Mesothelial cell of epicardium (in vitro differentiated cells): ENCODE measurements around the gene RNU1-2. TPM values are rescaled to one million over a fixed set of nuclear protein-coding genes. Genes with fewer than 3 reads are reported as not detected.
"Not testable (repeated sequence)": the region's sequence is repeated elsewhere in the genome, so short reads cannot be mapped to it uniquely, and the experiment has no call there.

Experiments
- DNase-seq, 2 experiments: peaks; one replicate each; pipeline ENCODE4 v3.0.0; 2021; ENCODE audit warnings: low spot score in 2 of 2; ENCODE audit not compliant: unreplicated experiment in 2 of 2
- H3K27ac Mint-ChIP-seq: 2 replicates; pipeline ENCODE4 v1.8.0; 2021; ENCODE audit warnings: mixed read lengths
- H3K27me3 Mint-ChIP-seq: 2 replicates; pipeline ENCODE4 v1.8.0; 2021; ENCODE audit warnings: low read depth, mixed read lengths
- H3K36me3 Mint-ChIP-seq: 2 replicates; pipeline ENCODE4 v1.8.0; 2021; ENCODE audit warnings: mixed read lengths
- H3K4me1 Mint-ChIP-seq: 2 replicates; pipeline ENCODE4 v1.8.0; 2021; ENCODE audit warnings: mixed read lengths
- H3K4me3 Mint-ChIP-seq: 2 replicates; pipeline ENCODE4 v1.8.0; 2021; ENCODE audit warnings: mild to moderate bottlenecking, moderate library complexity, mixed read lengths
- H3K9me3 Mint-ChIP-seq: 2 replicates; pipeline ENCODE4 v1.8.0; 2021; ENCODE audit warnings: mixed read lengths
- total RNA-seq: library from RNA; stranded (reverse); gene quantifications from 3 replicates; pipeline ENCODE4 v1.2.1, GENCODE V29; 2021

Gene RNU1-2
- 3,774 to 3,945 TPM (median 3,937 TPM) in 3 replicates for total RNA-seq

DNA sequence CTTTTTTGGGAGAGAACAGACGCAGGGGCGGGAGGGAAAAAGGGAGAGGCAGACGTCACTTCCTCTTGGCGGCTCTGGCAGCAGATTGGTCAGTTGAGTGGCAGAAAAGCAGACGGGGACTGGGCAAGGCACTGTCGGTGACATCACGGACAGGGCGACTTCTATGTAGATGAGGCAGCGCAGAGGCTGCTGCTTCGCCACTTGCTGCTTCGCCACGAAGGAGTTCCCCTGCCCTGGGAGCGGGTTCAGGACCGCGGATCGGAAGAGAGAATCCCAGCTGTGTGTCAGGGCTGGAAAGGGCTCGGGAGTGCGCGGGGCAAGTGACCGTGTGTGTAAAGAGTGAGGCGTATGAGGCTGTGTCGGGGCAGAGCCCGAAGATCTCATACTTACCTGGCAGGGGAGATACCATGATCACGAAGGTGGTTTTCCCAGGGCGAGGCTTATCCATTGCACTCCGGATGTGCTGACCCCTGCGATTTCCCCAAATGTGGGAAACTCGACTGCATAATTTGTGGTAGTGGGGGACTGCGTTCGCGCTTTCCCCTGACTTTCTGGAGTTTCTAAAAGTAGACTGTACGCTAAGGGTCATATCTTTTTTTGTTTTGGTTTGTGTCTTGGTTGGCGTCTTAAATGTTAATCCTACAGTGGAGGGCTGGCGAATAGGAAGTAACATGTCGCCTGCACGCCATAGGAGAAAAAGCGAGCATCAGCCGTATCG lies at the start of gene RNU1-2:
TSS of gene RNU1-2 (plus strand) at position 383 of the 718 bp plus-strand sequence.
- H3K27me3 Mint-ChIP-seq, H3K36me3 Mint-ChIP-seq, H3K9me3 Mint-ChIP-seq: not testable (repeated sequence)
- H3K4me3 Mint-ChIP-seq = peak within 1 kb of the TSS; percentile 74
- H3K27ac Mint-ChIP-seq = peak within 1 kb of the TSS; percentile 100
- peaks cover 27% of the 10 kb centered on the region for H3K4me1 Mint-ChIP-seq
- DNase-seq = peak; percentile 68 to 85

DNA sequence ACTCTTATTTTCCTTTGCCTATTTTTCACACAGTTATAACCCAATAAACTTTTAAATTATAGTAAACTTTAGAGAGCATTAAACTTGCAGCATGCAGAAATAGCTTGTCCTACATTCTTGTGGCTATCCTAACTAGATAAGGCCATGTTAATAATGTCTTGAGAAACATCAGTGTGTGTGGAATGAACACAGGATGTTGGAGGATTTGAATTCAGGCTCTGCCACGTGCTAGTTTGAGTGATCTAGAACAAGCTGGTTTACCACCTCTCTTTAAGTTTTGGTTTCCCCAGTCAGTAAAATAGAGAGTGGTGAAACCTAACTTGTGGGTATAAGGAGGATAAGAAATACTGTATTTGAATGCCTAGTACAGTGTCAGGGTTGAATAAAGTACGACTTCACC lies 39.6 kb upstream of the RNU1-2 start:
- not testable (repeated sequence) for H3K36me3 Mint-ChIP-seq, H3K27ac Mint-ChIP-seq, H3K4me3 Mint-ChIP-seq

DNA sequence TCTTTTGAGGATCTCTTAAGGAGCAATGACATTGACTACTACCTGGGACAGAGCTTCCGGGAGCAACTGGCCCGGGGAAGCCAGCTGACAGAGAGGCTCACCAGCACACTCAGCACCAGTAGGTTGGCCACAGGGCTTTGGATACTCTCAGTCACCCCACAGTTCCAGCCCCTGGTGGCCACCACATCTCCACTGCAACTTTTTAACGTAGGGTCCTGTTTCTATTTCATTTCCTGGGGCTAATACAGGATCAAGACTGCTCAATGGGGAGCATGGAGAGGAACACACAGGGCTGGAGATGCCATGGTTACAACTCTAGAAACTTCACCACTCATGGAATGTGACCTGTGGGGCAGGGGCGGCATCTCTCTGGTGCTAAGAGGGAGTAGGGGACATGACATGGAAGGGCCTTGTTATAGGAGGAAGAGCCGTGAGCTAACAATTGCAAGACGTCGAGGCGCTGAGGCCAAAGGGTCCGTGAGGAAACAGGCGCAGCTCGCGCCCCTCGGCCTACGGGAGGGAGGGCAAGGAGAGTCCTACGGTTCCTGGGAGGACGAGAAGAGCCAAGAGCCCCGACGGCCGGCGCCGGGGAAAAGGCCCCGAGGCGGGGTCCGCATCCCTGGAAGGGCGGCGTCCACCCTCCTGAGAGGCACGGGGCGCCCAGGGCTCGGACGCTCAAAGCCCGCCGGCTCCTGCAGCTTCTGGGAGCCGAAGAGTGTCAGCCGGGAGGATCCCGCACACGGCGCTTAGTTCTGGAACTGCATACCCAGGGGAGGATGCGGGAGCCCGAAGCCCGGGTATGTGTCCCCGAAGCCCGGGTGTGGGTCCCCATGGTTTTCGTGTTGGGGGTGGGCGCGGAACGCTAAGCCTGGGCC lies 36.4 kb upstream of the RNU1-2 start:
- H3K9me3 Mint-ChIP-seq, DNase-seq, H3K36me3 Mint-ChIP-seq, H3K4me1 Mint-ChIP-seq, H3K27ac Mint-ChIP-seq: not testable (repeated sequence)
- Mint-ChIP-seq H3K4me3 (peak overlapping the region; percentile 59), H3K27me3 (peaks cover 22% of the 10 kb centered on the region)

More for the DNA sequence above, 39.6 kb upstream of the RNU1-2 start:
- peaks cover 17% of the 10 kb centered on the region for H3K27me3 Mint-ChIP-seq
- not testable (repeated sequence) for H3K4me1 Mint-ChIP-seq, DNase-seq, H3K9me3 Mint-ChIP-seq

DNA sequence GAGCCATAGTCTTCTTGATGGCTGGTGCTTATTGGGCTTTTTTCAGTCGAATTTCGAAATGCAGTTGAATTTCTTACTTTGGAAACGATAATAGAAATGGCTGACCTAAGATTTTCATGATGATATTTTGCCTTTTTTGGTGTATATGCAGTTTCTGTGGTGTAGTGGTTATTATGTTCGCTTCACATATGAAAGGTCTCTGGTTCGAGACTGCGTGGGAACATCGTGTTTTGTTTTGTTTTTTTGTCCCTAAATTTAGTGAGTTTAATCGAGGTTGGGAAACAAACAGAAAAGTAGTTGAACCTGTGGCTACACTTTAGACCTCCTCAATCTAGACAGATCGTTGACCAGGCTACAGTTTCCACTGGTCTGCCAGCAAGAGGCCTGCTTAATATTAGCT lies 35.7 kb upstream of the RNU1-2 start:
- not testable (repeated sequence) for H3K27ac Mint-ChIP-seq, DNase-seq, H3K4me3 Mint-ChIP-seq, H3K4me1 Mint-ChIP-seq, H3K36me3 Mint-ChIP-seq, H3K9me3 Mint-ChIP-seq
- H3K27me3 Mint-ChIP-seq = peaks cover 22% of the 10 kb centered on the region

GRCh38 chr1:16861832-16862245 lies 33.9 kb upstream of the RNU1-2 start:
- DNase-seq = peak in 1 of 2 experiments; percentile 59
- not testable (repeated sequence) for H3K36me3 Mint-ChIP-seq, H3K9me3 Mint-ChIP-seq, H3K4me1 Mint-ChIP-seq, H3K27ac Mint-ChIP-seq, H3K4me3 Mint-ChIP-seq
- peaks cover 22% of the 10 kb centered on the region for H3K27me3 Mint-ChIP-seq

- H3K4me1 Mint-ChIP-seq, H3K9me3 Mint-ChIP-seq, DNase-seq, H3K27ac Mint-ChIP-seq, H3K4me3 Mint-ChIP-seq, H3K36me3 Mint-ChIP-seq: not testable (repeated sequence)
- peaks cover 22% of the 10 kb centered on the region for H3K27me3 Mint-ChIP-seq
Observed at GRCh38 chr1:16862415-16862814, 33.4 kb upstream of the RNU1-2 start.

GRCh38 chr1:16863024-16863423 lies 32.8 kb upstream of the RNU1-2 start:
- not testable (repeated sequence) for DNase-seq, H3K4me3 Mint-ChIP-seq, H3K9me3 Mint-ChIP-seq, H3K36me3 Mint-ChIP-seq, H3K27ac Mint-ChIP-seq, H3K4me1 Mint-ChIP-seq
- peaks cover 22% of the 10 kb centered on the region for H3K27me3 Mint-ChIP-seq

- H3K4me3 Mint-ChIP-seq, H3K4me1 Mint-ChIP-seq, H3K27ac Mint-ChIP-seq, H3K36me3 Mint-ChIP-seq, DNase-seq, H3K9me3 Mint-ChIP-seq: not testable (repeated sequence)
- peaks cover 12% of the 10 kb centered on the region for H3K27me3 Mint-ChIP-seq
Observed at GRCh38 chr1:16866926-16867707, 28.7 kb upstream of the RNU1-2 start.

GRCh38 chr1:16868787-16869186 lies 27.0 kb upstream of the RNU1-2 start:
- not testable (repeated sequence) for H3K27ac Mint-ChIP-seq, H3K9me3 Mint-ChIP-seq, DNase-seq, H3K4me3 Mint-ChIP-seq, H3K36me3 Mint-ChIP-seq
- Mint-ChIP-seq H3K27me3 (peaks cover 26% of the 10 kb centered on the region), H3K4me1 (peaks cover 12% of the 10 kb centered on the region)

- H3K27me3 Mint-ChIP-seq = peaks cover 31% of the 10 kb centered on the region
- H3K36me3 Mint-ChIP-seq, H3K27ac Mint-ChIP-seq, DNase-seq, H3K9me3 Mint-ChIP-seq, H3K4me3 Mint-ChIP-seq: not testable (repeated sequence)
- H3K4me1 Mint-ChIP-seq = peaks cover 13% of the 10 kb centered on the region
Observed at GRCh38 chr1:16869996-16870395, 25.8 kb upstream of the RNU1-2 start.

DNA sequence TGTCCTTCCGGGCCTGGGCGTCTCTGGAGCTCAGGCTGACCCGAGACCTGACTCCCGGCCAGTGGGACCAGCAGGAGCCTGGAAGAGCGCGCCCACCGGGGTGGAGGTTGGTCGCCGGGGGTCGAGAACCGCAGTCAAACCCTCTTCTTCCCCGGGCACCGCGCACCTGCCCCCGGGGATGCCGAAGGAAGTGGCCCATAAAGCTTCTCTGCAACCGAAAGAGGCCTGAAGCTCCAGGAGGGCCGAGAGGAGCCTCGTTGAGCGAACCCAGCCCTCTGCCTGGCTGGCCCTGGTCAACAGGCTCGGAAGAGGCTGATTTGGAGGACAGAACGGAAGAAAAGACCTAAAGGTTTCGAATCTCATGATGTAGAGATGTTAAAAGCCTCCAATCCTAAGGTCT lies 24.6 kb upstream of the RNU1-2 start:
- Mint-ChIP-seq H3K4me1 (peaks cover 13% of the 10 kb centered on the region), H3K27me3 (peaks cover 41% of the 10 kb centered on the region)
- not testable (repeated sequence) for H3K4me3 Mint-ChIP-seq, H3K27ac Mint-ChIP-seq, H3K9me3 Mint-ChIP-seq, H3K36me3 Mint-ChIP-seq, DNase-seq

DNA sequence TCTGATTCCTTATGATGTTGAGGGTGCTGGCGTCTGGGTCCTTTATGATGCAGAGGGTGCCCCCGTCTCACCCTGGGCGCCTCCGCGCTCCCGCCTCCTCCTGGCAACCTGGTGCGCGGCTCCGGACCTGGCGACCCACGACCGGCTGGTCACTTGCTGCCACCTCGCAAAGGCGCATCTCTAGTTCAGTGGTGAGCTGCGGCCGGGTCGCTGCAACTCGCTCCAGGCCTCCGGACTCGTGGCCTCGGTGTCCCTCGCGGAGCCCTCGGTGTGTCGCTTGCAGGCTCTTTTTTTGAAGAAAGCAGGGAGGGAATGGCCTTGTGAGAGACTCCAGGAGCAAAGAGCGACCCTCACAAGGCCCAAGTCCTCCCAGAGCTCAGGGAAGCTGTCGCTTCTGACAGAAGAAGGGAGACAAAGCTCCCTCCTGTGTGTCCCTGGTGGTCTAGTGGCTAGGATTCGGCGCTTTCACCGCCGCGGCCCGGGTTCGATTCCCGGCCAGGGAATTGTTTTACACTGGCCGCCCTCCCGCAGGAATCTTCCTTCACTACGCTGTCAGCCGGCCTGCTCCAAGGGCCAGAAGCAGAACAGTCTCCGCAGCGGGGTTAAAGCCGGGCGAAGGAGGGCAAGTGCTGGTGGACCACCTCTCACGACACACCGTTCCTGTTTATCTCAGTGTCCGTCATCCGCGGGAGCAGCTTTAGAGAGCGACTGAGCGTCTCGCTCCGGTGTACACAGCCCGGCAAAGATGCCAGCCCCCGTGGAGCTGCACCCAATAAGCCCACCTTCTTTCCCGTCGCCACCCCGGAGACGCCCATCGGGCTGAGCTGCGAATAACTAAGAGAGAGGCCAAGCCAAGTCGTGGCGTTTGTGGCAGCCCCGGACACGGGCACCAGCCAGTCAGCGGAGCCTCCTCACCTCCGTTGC lies 23.4 kb upstream of the RNU1-2 start:
- Mint-ChIP-seq H3K27me3 (peaks cover 45% of the 10 kb centered on the region), H3K4me1 (peaks cover 13% of the 10 kb centered on the region), H3K4me3 (peak overlapping the region; percentile 74)
- DNase-seq = peak in 1 of 2 experiments; percentile 62
- not testable (repeated sequence) for H3K36me3 Mint-ChIP-seq, H3K9me3 Mint-ChIP-seq, H3K27ac Mint-ChIP-seq
